GM18498 (cell line): ENCODE measurements around the gene BLVRB.
A peak's percentile ranks its signal among the peaks of the same experiment; 100 is the strongest.

ENCODE experiments used
- ATAC-seq: cut with Tn5 transposase; IDR thresholded peaks from one replicate; pipeline ENCODE4 v1.9.1; 2021; ENCODE audit warnings: mild to moderate bottlenecking, moderate library complexity; ENCODE audit not compliant: unreplicated experiment

Gene BLVRB

DNA sequence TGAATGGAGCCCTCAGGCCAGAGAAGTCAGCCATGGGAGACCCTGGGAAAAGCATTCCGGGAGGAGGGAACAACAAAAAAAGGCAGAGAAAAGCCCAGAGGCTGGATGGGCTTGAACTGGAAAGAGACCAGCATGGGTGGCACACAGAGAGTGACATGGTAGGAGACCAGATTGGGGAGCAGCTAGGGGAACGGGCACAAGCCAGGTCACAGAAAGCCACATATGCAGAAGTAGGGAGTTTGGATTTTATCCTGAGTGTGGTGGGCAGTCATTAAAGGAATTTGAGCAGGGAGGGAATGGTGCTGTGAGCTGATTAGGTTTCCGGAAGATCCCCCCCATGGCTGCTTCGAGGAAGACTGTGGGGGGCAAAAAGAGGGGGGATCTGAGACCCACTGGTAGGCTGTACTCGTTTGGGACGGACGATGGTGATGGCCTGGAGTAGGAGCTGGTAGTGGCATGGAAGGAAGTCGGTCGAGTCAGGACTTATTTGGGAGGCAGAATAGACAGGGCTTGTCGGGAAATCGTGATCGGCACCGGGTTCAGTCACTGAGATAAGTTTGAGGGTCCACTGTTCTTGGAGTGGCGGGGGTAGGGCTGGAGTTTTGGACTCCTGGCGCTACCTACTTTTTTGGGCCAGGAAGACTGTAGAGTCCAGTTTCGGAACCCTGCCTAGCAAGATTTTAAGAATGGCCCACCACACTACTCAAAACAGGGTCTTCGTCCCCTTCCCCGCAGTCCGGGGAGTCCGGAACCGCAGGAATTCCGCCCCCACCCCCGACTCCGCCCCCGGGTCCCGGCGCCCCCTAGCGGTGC is 40.7 kb downstream of the BLVRB start:
- ATAC-seq = no peak

DNA sequence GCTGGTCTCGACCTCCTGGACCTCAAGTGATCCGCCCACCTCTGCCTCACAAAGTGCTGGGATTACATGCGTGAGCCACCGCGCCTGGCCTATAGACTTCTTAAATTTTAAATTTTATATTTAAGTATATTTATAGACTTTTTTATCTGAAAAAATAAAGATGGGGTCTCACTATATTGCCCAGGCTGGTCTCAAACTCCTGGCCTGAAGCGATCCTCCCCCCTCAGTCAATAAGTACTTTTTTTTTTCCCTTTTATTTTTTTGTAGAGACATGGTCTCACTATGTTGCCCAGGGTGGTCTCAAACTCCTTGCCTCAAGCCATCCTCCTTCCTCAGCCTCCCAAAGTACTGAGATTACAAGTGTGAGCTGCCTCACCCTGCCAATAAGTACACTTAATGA is 41.6 kb downstream of the BLVRB start:
- ATAC-seq = no peak

DNA sequence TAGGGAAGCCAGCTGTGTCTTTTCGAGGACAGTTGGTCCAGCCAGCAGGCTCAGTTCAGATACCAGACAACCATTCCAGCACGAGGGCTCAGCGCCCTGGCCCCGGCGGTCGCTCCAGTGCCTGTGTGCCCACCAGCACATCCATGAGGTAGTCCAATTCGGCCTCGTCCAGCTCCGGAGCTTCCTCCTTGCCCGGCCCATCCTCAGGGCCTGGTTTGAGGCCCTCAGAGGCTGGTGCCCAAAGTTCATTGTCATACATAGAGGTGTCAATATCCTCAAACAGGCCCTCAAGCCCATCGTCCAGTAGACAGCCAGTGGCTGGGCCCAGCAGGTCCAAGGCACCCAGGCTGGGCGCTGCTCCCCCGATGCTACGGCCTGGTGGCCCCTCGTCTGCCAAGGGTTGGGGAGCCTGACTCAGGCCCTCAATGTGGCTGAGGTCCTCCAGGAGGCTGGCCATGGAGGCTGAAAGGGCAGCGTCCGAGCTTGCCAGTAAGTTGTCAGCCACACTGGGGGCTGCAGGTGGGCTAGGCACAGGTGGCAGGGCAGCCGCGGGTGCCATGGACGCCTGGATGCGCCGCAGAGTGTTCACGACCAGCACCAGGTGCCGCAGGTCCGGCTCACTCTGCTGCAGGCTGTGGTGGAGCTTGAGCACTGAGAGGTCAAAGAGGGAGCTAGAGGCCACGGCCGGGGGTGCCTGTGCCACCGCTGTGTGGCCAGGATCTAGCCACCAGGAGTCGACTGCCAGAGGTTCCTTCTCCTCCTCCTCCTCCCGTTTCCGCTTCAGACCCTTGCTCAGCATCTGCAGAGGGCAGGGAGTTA is 42.6 kb downstream of the BLVRB start:
- ATAC-seq = no peak

DNA sequence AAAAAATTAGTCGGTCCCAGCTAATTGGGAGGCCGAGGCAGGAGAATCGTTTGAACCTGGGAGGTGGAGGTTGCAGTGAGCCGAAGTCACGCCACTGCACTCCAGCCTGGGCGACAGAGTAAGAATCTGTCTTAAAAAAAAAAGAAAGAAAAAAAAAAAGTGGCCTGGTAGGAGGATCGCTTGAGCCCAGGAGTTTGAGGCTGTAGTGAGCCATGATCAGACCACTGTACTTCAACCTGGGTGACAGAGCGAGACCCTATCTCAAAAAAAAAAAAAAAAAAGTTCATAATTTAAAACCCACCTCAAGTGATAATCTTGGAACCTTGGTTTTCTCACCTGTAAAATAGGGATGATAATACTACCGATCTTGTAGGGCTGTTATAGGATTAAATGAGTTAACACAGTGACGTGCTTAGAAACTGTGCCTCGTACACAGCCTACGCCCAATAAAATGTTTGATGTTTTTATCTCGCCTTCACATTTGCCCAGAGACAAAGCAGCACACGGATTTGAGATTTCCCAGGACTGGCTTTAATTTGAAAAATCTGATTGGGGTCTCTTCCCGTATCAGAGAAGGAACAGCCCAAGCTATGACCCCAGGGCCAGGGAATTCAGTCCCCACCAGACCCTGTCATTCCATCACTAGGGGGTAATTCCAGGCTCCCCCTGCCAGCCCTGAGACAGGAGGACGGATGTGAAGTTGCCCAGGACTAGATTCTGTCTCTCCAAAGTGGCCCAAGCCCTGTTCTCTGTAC is 43.4 kb downstream of the BLVRB start:
- ATAC-seq = no peak

DNA sequence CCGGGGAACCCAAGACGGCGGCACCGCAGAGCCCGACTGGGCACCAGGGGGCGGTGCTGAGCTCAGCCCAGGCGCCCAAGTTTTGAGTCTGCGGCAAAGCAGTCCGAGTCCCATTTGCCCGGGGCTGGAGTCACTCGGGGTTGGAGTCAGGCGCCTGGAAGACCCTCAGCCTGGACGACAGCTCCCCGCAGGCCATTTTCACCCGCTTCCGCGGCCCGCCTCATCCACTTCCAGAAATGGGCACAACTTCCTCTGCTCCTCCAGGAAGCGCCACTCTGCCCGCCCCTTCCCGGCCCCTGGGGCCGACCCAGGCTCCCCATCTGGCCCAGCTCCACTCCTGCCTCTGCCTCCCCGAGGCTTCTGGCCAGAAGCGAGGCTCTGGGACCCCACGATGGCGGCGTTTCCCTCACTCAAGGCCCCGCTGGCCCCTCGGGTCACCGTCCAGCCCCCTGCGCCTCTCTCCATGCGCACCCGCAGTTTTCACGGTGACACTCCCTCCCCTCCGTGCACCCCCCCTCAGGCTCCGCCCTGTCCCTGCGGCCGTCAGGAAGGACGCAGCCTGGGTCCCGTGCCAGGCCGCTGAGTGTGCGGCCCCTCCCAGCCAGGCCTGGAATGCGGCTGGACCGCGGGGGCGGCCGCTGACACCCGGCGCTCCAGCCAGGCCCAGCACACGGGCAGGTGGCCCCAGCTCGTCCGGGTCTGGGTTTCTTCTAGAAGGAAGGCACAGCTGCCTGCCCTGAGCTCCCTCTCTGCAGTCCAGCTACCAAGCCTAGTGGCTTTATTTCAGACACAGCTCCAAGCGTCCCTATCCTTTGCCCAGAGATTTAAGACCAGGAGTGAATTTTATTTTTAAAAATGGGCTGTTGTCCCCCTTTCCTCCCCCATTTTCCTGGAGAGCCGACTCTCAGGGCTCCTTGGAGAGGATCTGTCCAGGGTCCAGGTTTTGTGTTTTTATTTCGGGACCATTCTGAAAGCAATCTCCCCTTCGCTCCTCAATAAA is 44.5 kb downstream of the BLVRB start:
- ATAC-seq = peak; percentile 39

DNA sequence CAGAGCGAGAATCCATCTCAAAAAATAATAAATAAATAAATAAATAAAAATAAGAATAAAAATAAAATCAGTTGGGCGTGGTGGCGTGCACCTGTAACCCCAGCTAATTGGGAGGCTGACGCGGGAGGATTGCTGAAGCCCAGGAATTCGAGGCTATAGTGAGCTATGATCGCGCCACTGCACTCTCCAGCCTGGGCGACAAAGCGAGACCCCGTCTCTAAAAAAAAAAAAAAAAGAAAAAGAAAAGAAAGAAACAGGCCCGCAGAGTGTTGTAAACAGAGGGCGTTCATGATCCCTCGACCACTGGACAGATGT is 45.1 kb downstream of the BLVRB start:
- ATAC-seq = no peak

DNA sequence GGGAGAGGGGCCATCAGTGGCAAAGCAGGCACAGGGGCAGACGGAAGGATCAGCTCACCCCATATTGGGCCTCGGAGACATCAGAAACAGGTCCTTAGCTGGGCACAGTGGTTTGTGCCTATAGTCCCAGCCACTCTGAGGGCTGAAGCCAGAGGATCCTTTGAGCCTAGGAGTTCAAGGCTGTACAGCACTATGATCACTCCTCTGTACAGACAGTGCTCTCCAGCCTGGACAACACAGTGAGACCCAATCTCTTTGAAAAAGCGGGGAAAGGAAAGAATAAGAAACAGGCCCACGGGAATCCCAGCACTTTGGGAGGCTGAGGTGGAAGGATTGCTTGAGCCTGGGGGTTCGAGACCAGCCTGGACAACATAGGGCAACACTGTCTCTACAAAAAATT is 45.8 kb downstream of the BLVRB start:
- ATAC-seq = no peak

DNA sequence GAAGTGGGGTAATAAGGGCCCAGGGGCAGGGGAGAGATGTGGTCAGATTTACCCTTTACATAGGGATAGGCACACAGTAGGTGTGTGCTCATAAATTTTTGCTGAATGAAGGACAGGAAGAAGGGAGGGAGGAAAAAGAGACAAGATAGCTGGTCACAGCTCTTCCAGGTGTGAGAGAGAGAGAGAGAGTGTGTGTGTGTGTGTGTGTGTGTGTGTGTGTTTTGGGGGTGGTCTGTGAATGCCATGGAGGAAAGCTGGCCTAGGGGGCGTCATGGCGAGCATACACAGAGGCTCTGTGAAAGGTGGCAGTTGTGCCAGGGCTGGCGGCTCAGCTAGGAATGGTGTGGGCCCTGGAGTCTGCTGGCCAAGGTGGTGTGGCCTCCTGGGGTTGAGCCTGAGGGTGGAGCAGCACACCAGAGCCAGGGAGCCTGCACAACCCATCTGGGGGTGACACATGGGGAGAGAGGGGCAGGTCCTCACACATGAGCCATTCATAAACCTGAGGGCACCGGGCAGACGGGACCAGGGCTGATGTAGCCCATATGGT is 46.4 kb downstream of the BLVRB start:
- no peak for ATAC-seq

DNA sequence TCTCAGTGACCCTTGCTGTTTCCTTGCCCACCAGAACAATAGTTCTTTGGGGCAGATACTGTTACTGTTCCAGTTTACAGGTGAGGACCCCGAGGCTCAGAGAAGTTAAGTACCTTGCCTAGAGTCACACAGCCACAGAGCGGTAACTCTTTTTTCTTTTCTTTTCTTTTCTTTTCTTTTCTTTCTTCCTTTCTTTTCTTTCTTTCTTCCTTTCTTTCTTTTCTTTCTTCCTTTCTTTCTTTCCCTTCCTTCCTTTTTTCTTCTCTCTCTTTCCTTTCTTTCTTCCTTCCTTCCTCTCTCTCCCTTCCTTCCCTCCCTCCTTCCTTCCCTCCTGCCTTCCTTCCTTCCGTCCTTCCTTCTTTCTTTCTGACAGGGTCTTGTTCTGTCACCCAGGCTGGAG is 47.5 kb downstream of the BLVRB start:
- no peak for ATAC-seq

DNA sequence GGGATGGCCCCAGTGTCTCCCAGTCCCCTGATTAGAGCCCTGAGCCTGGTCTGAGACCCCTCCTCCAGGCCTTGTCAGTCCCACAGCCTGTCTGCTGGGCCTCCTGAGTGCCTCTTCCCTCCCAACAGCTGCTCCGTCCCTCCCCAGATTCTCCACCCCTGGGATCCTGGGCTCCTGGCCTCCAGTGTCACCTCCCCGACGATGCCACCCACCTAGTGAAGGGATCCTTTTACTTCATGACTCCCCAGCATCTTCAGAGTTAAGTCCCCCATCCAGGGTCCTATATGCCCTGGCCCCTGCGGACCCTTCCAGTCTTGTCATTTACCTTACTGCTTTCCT is 47.9 kb downstream of the BLVRB start:
- no peak for ATAC-seq

DNA sequence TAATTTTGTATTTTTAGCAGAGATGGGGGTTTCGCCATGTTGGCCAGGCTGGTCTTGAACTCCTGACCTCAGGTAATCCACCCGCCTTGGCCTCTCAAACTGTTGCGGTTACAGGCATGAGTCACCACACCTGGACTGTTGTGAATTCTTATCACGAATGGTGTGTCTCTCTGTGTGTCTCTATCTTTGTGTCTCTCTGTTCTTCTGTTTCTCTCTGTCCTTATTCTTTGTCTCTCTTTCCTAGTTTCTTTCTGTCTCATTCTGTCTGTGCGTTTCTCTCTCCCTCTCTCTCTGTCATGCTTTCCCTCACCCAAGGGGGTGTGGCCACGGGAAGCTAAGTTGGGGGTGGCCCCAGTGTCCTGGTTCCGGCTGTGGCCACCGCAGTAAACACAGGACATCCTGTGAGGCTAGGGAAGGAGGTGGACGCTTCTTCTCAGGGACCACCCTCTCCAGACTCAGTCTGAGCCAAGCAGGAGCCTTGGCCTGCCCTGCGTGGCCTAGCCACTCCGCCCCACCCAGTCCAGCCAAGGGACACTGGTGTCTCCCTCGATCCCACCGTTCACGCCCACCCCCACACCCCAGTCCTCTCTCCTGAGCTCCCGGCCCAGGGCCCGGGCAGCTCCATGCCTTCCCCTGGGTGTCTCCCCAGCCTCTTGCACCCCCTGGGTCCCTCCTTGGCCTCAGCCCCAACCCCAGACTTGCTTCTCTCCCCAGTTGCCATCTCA is 48.5 kb downstream of the BLVRB start:
- no peak for ATAC-seq

DNA sequence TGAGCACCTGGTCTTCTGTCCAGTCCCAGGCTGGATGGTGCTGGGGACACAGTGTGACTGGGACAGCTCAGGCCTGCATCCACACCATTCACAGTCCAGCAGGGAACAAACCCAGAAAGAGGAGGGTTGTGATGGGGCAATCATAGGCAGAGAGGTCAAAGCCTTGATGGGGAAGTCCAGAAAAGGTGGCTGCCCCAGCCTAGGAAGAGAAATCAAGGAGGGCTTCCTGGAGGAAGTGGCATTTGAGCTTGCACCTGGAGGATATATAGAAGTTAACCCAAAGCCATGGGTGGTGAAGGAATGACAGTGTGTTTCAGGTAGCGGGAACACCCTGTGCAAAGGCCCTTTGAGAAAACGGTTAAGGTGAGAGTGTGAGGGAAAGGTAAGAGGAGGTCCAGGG is 49.8 kb downstream of the BLVRB start:
- ATAC-seq = no peak

DNA sequence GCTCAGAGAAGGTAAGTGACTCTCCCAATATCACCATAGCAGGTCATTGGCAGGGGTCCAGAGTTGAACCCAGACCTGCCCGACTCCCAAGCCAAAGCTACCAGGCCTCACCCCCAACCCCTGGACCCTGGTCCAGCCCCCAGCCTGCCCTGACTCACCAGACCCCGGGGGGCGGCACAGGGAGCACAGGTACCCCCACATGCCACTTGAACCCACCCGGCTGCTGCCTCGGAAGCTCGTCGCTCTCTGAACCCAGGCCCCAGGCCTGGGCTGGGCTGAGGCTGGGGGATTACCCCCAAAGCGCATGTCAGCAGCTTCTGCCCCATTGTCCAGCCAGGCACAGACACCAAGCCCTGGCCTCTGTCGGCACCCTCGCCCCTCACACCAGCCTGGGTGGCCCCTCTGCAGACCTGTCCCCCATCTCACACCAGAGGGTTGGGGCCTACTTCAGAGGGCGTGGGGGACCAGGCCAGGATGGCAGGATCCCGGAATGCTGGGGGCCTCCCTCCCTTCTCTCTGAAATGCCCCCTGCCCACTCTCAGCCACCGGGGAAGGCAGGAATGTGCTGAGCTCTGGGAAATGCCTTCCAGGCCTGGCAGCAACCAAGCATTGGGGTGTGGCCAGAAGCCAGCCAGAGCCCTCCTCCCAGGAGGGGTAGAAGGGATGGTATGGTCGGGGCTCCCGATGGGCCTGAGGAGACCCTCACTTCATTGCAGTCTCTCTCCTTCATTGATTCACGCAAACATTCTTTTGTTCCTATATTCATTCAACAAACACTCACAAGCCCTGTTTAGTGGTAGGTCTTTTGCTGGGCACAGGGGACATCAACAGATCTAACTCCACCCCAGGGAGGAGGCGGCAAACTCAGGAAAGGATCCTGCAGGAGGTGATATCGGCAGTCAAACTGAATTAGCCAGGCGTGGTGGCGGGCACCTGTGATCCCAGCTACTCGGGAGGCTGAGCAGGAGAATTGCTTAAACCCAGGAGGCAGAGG is 50.7 kb downstream of the BLVRB start:
- no peak for ATAC-seq

DNA sequence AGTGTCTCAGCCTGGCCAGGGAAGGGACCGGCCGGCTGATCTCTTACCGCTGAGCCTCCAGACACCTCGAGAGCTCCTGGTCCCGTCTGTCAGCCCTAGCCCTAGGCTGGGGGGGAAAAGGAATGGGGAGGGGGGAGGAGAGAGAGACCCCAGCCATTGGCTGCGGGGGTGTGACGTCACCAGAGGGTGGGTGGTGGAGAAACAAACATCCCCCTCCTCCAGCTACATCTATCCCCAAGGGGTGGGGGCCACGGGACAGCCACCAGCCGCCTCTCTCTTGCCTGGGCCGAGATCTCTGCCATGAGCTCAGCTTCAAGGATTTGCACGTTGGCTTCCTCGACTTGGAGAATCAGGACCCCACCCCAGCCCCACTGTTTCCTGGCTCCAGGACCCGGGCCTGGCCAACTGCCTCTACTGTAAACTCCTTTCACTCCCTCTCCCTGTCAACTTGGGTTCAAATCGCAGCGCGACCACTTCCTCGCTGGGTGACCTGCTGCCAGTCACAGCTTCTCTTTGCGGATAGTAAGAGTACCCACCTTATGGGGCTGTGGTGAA is 52.2 kb downstream of the BLVRB start, which contains the start of gene PRX:
Gene PRX, minus strand, starts transcription at position 88 of the 555 bp plus-strand sequence. CDS start 5,446 bp downstream, outside the sequence.
- ATAC-seq = no peak

DNA sequence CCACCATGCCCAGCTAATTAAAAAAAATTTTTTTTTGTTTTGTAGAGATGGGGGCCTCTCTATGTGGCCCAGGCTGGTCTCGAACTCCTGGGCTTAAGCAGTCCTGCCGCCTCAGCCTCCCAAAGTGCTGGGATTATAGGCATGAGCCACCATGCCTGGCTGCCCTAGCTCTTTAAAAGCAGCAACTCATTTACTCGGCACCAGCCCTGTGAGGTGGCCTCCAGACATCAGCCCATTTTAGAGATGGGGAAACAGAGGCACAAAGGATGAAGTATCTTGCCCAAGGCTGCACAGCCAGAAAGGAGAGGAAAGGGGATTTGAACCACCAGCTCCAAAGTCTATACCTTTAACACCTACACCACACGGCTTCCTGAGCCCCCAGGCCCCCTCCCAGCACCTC is 52.7 kb downstream of the BLVRB start:
- no peak for ATAC-seq

DNA sequence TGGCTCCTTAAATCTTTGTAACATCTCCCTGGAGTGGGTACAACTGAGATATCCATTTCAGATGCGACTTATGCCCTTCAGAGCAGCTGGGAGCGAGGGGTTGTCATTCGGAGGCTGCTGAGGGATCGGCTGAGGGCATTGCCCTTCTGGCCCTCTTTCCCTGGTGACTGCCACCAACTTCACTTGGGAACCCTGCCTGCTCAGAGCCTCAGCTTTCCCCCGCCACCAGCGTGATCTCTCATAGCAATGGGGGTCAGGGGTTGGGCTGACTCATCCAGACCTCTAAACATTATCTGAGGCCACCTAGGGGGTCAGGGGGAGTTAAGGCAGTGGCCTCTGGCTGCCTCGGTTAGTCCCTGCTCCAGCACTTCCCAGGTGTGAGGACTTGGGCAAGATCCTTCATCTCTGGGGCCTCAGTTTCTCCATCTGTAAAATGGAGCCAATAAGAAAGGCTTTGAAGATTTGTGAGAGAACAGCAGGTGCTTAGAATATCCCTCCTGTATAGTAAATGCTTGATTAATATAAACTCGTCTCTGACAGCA is 53.5 kb downstream of the BLVRB start:
- ATAC-seq = no peak

DNA sequence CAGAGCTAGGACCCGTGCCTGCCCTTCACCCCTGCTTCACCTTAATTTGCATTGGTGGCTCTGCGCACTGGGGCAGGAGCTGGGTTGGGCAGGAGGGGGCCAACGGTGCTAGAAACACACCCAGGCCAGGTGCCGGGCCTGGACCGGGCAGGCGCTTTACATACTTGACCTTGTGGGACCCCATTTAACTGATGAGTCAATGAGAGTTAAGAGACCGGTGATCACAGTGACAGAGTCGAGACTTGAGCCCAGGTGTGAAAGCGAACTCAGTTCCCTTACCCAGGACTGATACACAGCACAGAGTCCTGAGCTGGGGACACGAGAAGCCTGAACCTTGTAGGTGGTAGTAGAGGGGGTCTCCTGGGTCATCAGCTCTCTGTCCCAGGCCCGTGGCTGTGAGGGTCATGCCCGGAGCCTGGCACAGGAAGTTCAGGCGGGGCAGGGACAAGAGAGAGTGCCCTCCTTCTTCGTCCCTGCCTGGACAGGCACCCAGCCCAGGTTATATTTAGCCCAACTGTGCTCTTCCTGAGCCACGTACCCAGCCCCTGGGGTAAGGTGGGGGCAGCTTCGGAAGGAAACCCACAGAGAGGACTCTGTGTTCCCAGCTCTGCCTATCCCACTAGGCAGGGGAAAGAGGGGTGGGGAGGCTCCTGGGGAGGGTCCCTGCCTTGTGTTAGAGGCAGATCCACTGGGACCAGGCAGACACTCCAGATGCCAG is 54.3 kb downstream of the BLVRB start:
- no peak for ATAC-seq
